ENCODE data around the gene LZTS2. TPM values are rescaled to one million over a fixed set of nuclear protein-coding genes. Genes with fewer than 3 reads are reported as not detected.

LZTS2 gene
- total RNA-seq, 5 donors from 2014 or later (not counting 1 experiment from before 2014, with no cell fraction given) = 16.4 to 39.5 (median 35.4) TPM

GRCh38 chr10:100967332-100967731 lies 32.3 kb upstream of the LZTS2 start:
- H3K4me3 ChIP-seq (ENCODE audit: control insufficient read depth in 1 of 2, extremely low read depth in 1 of 2, low read length in 1 of 2) = no peak overlapping the region
- Mint-ChIP-seq H3K36me3 (peaks cover 8% of the 10 kb centered on the region), H3K4me1 (peaks cover 8 to 18% (median 12%) of the 10 kb centered on the region in 3 donors), H3K9me3 (no peaks in the 10 kb centered on the region), H3K27ac (no peak overlapping the region), H3K27me3 (peaks cover 0 to 4% of the 10 kb centered on the region in 2 donors), H3K4me3 (no peak overlapping the region)
- 71% methylated on average over 1 of the region's 2 CpGs for WGBS (ENCODE audit: insufficient coverage)
- H3K4me1 ChIP-seq (ENCODE audit: control insufficient read depth in 1 of 2, extremely low read depth in 1 of 2, insufficient read depth in 2 of 2, low read length in 2 of 2) = peaks cover 3 to 14% of the 10 kb centered on the region in 2 experiments
- ChIA-PET CTCF (interaction anchor here in 1 of 2 donors (0.5 kb wide), 1 partner anchor 161 kb away, joined by 3 read pairs; no protein-coding TSS in a partner anchor), POLR2A (interaction anchor here in 1 of 2 donors (0.6 kb wide), 1 partner anchor 1352 kb away, joined by 5 read pairs; no protein-coding TSS in a partner anchor)
- H3K27ac ChIP-seq (ENCODE audit: low read length) = no peak overlapping the region
- DNase-seq = no peak
- H3K9me3 ChIP-seq = no peaks in the 10 kb centered on the region
- peaks cover 0 to 11% of the 10 kb centered on the region in 2 experiments for H3K27me3 ChIP-seq (replicated peaks in 1 of 2; ENCODE audit: control insufficient read depth in 2 of 2, extremely low read depth in 1 of 2, insufficient read depth in 2 of 2, low read length in 1 of 2)
- no peak for ATAC-seq (replicated peaks in 1 of 4)
- peaks cover 0 to 11% of the 10 kb centered on the region in 2 donors for H3K36me3 ChIP-seq (ENCODE audit: control insufficient read depth in 2 of 2, extremely low read depth in 1 of 2, insufficient read depth in 1 of 2, low read length in 1 of 2)

GRCh38 chr10:100968062-100968736 lies 31.4 kb upstream of the LZTS2 start:
- ChIA-PET POLR2A (no interaction called here), CTCF (interaction anchor here in 1 of 2 donors (0.6 to 0.9 kb wide), 3 partner anchors 11 to 1965 kb away, joined by 3 read pairs; no protein-coding TSS in a partner anchor)
- DNase-seq (no peak), ATAC-seq (replicated peaks in 1 of 4) (no peak)
- Mint-ChIP-seq H3K27ac (no peak overlapping the region), H3K27me3 (peaks cover 0 to 4% of the 10 kb centered on the region in 2 donors), H3K4me1 (peaks cover 8 to 18% (median 12%) of the 10 kb centered on the region in 3 donors), H3K4me3 (peak overlapping the region; percentile 57 to 74 (median 58)), H3K36me3 (no peaks in the 10 kb centered on the region), H3K9me3 (no peaks in the 10 kb centered on the region)
- Histone ChIP-seq H3K36me3 (ENCODE audit: control insufficient read depth in 2 of 2, extremely low read depth in 1 of 2, insufficient read depth in 1 of 2, low read length in 1 of 2) (peaks cover 0 to 6% of the 10 kb centered on the region in 2 donors), H3K27ac (ENCODE audit: low read length) (no peak overlapping the region), H3K4me1 (ENCODE audit: control insufficient read depth in 1 of 2, extremely low read depth in 1 of 2, insufficient read depth in 2 of 2, low read length in 2 of 2) (peaks cover 3 to 14% of the 10 kb centered on the region in 2 experiments), H3K9me3 (no peaks in the 10 kb centered on the region), H3K4me3 (ENCODE audit: control insufficient read depth in 1 of 2, extremely low read depth in 1 of 2, low read length in 1 of 2) (no peak overlapping the region), H3K27me3 (replicated peaks in 1 of 2; ENCODE audit: control insufficient read depth in 2 of 2, extremely low read depth in 1 of 2, insufficient read depth in 2 of 2, low read length in 1 of 2) (peaks cover 0 to 11% of the 10 kb centered on the region in 2 experiments)
- no CpG with 5 or more reads among the region's 2 CpGs for WGBS (ENCODE audit: insufficient coverage)

- Mint-ChIP-seq H3K4me3 (peak overlapping the region; percentile 57 to 58 (median 57)), H3K27me3 (peaks cover 0 to 4% of the 10 kb centered on the region in 2 donors), H3K9me3 (no peaks in the 10 kb centered on the region), H3K4me1 (peaks cover 8 to 18% (median 12%) of the 10 kb centered on the region in 3 donors), H3K36me3 (no peaks in the 10 kb centered on the region), H3K27ac (no peak overlapping the region)
- 25% methylated on average over 2 of the region's 9 CpGs for WGBS (ENCODE audit: insufficient coverage)
- ChIA-PET CTCF (interaction anchor here in 1 of 2 donors (0.6 to 0.9 kb wide), 3 partner anchors 11 to 1965 kb away, joined by 3 read pairs; no protein-coding TSS in a partner anchor), POLR2A (no interaction called here)
- Histone ChIP-seq H3K4me1 (ENCODE audit: control insufficient read depth in 1 of 2, extremely low read depth in 1 of 2, insufficient read depth in 2 of 2, low read length in 2 of 2) (peaks cover 3 to 14% of the 10 kb centered on the region in 2 experiments), H3K4me3 (ENCODE audit: control insufficient read depth in 1 of 2, extremely low read depth in 1 of 2, low read length in 1 of 2) (peak overlapping the region; percentile 39 to 42), H3K9me3 (no peaks in the 10 kb centered on the region), H3K27me3 (replicated peaks in 1 of 2; ENCODE audit: control insufficient read depth in 2 of 2, extremely low read depth in 1 of 2, insufficient read depth in 2 of 2, low read length in 1 of 2) (peaks cover 0 to 11% of the 10 kb centered on the region in 2 experiments), H3K27ac (ENCODE audit: low read length) (no peak overlapping the region), H3K36me3 (ENCODE audit: control insufficient read depth in 2 of 2, extremely low read depth in 1 of 2, insufficient read depth in 1 of 2, low read length in 1 of 2) (peaks cover 0 to 6% of the 10 kb centered on the region in 2 donors)
- no peak for ATAC-seq (replicated peaks in 1 of 4)
- DNase-seq = no peak
Measured at GRCh38 chr10:100968863-100969186, 30.8 kb upstream of the LZTS2 start.

- Mint-ChIP-seq H3K36me3 (no peaks in the 10 kb centered on the region), H3K4me3 (peak within 1 kb of the TSS; percentile 57 to 74 (median 58)), H3K27me3 (peaks cover 0 to 4% of the 10 kb centered on the region in 2 donors), H3K27ac (no peak within 1 kb of the TSS), H3K4me1 (peaks cover 8 to 18% (median 12%) of the 10 kb centered on the region in 3 donors), H3K9me3 (no peaks in the 10 kb centered on the region)
- 6% methylated on average over 48 of the region's 70 CpGs for WGBS (ENCODE audit: insufficient coverage)
- Histone ChIP-seq H3K27ac (ENCODE audit: low read length) (no peak within 1 kb of the TSS), H3K9me3 (no peaks in the 10 kb centered on the region), H3K4me1 (ENCODE audit: control insufficient read depth in 1 of 2, extremely low read depth in 1 of 2, insufficient read depth in 2 of 2, low read length in 2 of 2) (peaks cover 3 to 14% of the 10 kb centered on the region in 2 experiments), H3K4me3 (ENCODE audit: control insufficient read depth in 1 of 2, extremely low read depth in 1 of 2, low read length in 1 of 2) (peak within 1 kb of the TSS; percentile 39 to 67), H3K36me3 (ENCODE audit: control insufficient read depth in 2 of 2, extremely low read depth in 1 of 2, insufficient read depth in 1 of 2, low read length in 1 of 2) (peaks cover 0 to 6% of the 10 kb centered on the region in 2 donors), H3K27me3 (replicated peaks in 1 of 2; ENCODE audit: control insufficient read depth in 2 of 2, extremely low read depth in 1 of 2, insufficient read depth in 2 of 2, low read length in 1 of 2) (peaks cover 0 to 11% of the 10 kb centered on the region in 2 experiments)
- DNase-seq = peak in 31 of 35 experiments; percentile 7 to 64 (median 32)
- ChIA-PET POLR2A (no interaction called here), CTCF (interaction anchor here in 1 of 2 donors (0.9 kb wide), 1 partner anchor 12 kb away, joined by 3 read pairs; no protein-coding TSS in a partner anchor)
- ATAC-seq (replicated peaks in 1 of 4) = peak; percentile 73 to 81 (median 79)
Measured at GRCh38 chr10:100969187-100970075, 30.2 kb upstream of the LZTS2 start, which contains the start of gene SEMA4G. Gene SEMA4G (plus strand): TSS chr10:100969504. CDS start chr10:100972913, 3,409 bp downstream.

GRCh38 chr10:100970076-100970913 lies 29.3 kb upstream of the LZTS2 start:
- peak overlapping the region; percentile 39 to 67 for H3K4me3 ChIP-seq (ENCODE audit: control insufficient read depth in 1 of 2, extremely low read depth in 1 of 2, low read length in 1 of 2)
- peaks cover 0 to 11% of the 10 kb centered on the region in 2 experiments for H3K27me3 ChIP-seq (replicated peaks in 1 of 2; ENCODE audit: control insufficient read depth in 2 of 2, extremely low read depth in 1 of 2, insufficient read depth in 2 of 2, low read length in 1 of 2)
- ATAC-seq (replicated peaks in 1 of 4) = peak in 1 of 4 experiments; percentile 68
- Mint-ChIP-seq H3K4me1 (peaks cover 8 to 18% (median 12%) of the 10 kb centered on the region in 3 donors), H3K9me3 (no peaks in the 10 kb centered on the region), H3K27ac (peak overlapping the region in 1 of 2 donors; percentile 39), H3K27me3 (peaks cover 0 to 4% of the 10 kb centered on the region in 2 donors), H3K4me3 (peak overlapping the region; percentile 46 to 70 (median 58)), H3K36me3 (no peaks in the 10 kb centered on the region)
- POLR2A ChIA-PET = no interaction called here
- peaks cover 0 to 6% of the 10 kb centered on the region in 2 donors for H3K36me3 ChIP-seq (ENCODE audit: control insufficient read depth in 2 of 2, extremely low read depth in 1 of 2, insufficient read depth in 1 of 2, low read length in 1 of 2)
- peak in 26 of 35 experiments; percentile 14 to 61 (median 26) for DNase-seq
- WGBS (ENCODE audit: insufficient coverage) = 100% methylated on average over 2 of the region's 13 CpGs
- H3K4me1 ChIP-seq (ENCODE audit: control insufficient read depth in 1 of 2, extremely low read depth in 1 of 2, insufficient read depth in 2 of 2, low read length in 2 of 2) = peaks cover 3 to 14% of the 10 kb centered on the region in 2 experiments
- H3K27ac ChIP-seq (ENCODE audit: low read length) = no peak overlapping the region
- H3K9me3 ChIP-seq = no peaks in the 10 kb centered on the region
- CTCF ChIA-PET = no interaction called here

Data from T-cell (primary cell).